GM21528 (cell line): ENCODE data around the gene N4BP2L2.

Experiments used
- ATAC-seq: cut with Tn5 transposase; IDR thresholded peaks from one replicate; pipeline ENCODE4 v1.9.1; 2021; ENCODE audit warnings: mild to moderate bottlenecking, moderate library complexity; ENCODE audit not compliant: unreplicated experiment, low FRiP score

Gene N4BP2L2

DNA sequence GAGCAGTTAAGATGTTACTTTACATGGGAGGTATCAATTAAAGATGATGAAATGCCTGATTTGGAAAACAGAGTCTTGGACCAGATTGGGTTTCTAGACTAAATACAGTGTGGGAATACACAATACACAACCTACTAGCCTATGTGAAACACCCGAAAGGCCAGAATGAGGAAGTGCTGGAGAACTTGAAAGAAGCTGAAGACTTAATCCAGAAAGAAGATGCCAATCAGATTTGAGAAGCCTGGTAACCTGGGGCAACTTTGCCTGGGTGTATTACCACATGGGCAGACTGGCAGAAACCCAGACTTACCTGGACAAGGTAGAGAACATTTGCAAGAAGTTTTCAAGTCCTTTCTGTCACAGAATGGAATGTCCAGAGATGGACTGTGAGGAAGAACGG is 153.9 kb downstream of the N4BP2L2 start:
- no peak for ATAC-seq

DNA sequence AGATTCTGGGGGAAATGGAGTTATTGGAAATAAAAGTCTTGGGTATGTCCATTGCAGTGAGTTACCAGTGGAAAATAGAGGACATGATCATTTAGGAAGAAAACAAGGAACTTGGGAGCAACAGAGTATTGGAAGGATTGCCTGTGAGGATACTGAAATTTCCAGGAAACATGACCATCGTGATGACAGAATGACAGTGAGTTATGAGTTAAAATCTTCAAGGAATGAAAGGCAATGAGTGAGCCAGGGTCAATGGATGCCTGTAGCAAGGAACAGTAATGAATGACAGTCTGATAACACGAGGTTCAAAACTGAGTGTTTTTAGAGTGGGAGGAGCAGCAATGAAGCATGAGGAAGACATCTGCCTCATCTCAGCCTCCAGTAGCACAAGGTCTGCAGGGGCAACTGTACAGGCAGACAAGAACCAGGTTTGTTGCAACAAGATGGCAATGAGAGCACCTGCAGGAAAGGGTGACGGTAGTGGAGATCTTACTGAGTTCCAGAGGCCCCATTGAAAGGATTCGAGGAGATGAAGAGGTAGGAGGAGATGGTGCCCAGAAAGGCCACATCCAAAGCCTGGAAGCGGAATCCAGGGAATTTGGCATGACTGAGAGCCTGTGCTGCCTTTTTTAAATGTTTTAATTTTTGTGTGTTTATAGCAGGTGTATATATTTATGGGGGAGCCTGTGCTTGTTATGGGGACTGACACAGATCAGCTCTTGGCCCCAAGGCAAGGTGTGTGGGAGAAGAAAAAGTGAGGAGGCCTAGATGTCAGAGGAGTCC is 154.6 kb downstream of the N4BP2L2 start:
- no peak for ATAC-seq
